Lower leg skin (tissue), 4 donors: ENCODE results near the gene MEGF8. TPM values are rescaled to one million over a fixed set of nuclear protein-coding genes. Genes with fewer than 3 reads are reported as not detected.

Experiments used
- DNase-seq, 2 donors: peaks; one replicate each; pipeline ENCODE4 v3.0.0-alpha.2; 2019; ENCODE audit warnings: low spot score in 2 of 2
- H3K4me3 ChIP-seq: fragments of 200-600 bp; sonication (generic); 2 replicates; pipeline ENCODE4 v1.5.1; 2017; ENCODE audit warnings: mild to moderate bottlenecking, low read depth; ENCODE audit not compliant: poor library complexity, severe bottlenecking
- CTCF ChIP-seq, 3 donors: fragments of 450-650 bp; IDR thresholded peaks; one replicate each; pipeline ENCODE4 v1.5.1; 2016; ENCODE audit warnings: antibody characterized with exemption in 3 of 3, mild to moderate bottlenecking in 3 of 3, moderate library complexity in 2 of 3
- POLR2A ChIP-seq, 2 donors: fragments of 450-650 bp; IDR thresholded peaks; one replicate each; pipeline ENCODE4 v1.6.1; 2016 to 2017; ENCODE audit warnings: antibody characterized with exemption in 2 of 2, mild to moderate bottlenecking in 1 of 2, moderate library complexity in 1 of 2
- WGBS, 2 donors: methylation state at CpG; one replicate each; pipeline ENCODE4 v1.1.5; 2018; 5-methylcytosine and 5-hydroxymethylcytosine counted together
- intact Hi-C: fragments of 100-400 bp; cut with DNase I; formaldehyde crosslinking; loops from one replicate; pipeline ENCODE4 v1.15.0; 2023; ENCODE audit warnings: low total_unique reads
- total RNA-seq, 4 donors: library from RNA; depleted of rRNA; stranded (reverse); fragments of >200 nt; gene quantifications; one replicate each; pipeline ENCODE4 v1.1.0, GENCODE V29; 2016

MEGF8 gene
- total RNA-seq, 4 donors from 2014 or later = 6.1 to 14.1 (median 12.0) TPM

- 82 to 90% methylated on average over 17 of the region's 17 CpGs for WGBS, 2 donors
- TF ChIP-seq CTCF (IDR thresholded peaks at IDR 0.05) = no peak
- no peak for TF ChIP-seq POLR2A (IDR thresholded peaks at IDR 0.05)
- no peak overlapping the region for H3K4me3 ChIP-seq
- intact Hi-C loops = no loop called here
- no peak for DNase-seq
These were observed 18.1 kb downstream of the MEGF8 start for GRCh38 chr19:42343344-42344110.

DNA sequence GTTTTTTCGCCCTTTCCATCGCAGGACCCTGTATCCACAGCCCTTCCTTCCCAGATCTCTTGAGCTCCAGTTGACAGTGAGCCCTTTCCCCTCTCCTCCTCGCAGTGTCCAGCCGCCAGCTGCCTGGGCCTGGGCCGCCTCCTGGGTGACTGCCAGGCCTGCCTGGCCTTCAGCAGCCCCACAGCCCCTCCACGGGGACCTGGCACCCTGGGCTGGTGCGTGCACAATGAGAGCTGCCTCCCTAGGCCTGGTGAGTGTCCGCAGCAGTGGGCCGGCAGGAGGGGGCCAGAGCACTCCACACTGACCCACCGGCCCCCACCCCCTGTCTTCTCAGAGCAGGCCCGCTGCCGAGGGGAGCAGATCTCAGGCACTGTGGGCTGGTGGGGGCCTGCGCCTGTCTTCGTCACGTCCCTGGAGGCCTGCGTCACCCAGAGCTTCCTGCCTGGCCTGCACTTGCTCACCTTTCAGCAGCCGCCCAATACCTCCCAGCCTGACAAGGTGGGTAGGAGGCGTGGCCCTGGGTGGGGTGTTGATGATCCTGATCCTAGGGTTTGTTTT, 19.0 kb downstream of the MEGF8 start:
- intact Hi-C loops = no loop called here
- 90 to 93% methylated on average over 15 to 18 of the region's 18 CpGs for WGBS, 2 donors
- TF ChIP-seq CTCF (IDR thresholded peaks at IDR 0.05) (no peak), POLR2A (IDR thresholded peaks at IDR 0.05) (no peak)
- no peak overlapping the region for H3K4me3 ChIP-seq
- DNase-seq = no peak

- intact Hi-C loops = no loop called here
- DNase-seq = no peak
- TF ChIP-seq CTCF (IDR thresholded peaks at IDR 0.05) (no peak), POLR2A (IDR thresholded peaks at IDR 0.05) (no peak)
- no peak overlapping the region for H3K4me3 ChIP-seq
- 87 to 88% methylated on average over 6 of the region's 6 CpGs for WGBS, 2 donors
These were observed 19.9 kb downstream of the MEGF8 start for GRCh38 chr19:42345191-42345812.

DNA sequence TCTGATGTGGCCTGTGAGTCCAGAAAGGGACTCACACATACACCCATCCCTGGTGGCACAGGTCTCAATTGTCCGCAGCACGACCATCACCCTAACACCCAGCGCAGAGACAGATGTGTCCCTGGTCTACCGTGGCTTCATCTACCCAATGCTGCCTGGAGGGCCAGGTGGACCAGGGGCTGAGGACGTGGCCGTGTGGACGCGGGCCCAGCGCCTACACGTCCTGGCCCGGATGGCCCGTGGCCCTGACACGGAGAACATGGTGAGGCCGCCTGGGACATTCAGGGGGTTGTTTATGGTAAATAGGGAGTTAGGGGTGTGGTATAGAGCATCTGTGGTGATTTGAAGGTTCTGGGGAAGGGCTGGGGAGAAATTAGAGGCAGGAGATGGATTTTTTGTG, 22.8 kb downstream of the MEGF8 start:
- 97 to 98% methylated on average over 14 of the region's 14 CpGs for WGBS, 2 donors
- no peak overlapping the region for H3K4me3 ChIP-seq
- TF ChIP-seq CTCF (IDR thresholded peaks at IDR 0.05) (no peak), POLR2A (IDR thresholded peaks at IDR 0.05) (no peak)
- intact Hi-C loops = no loop called here
- no peak for DNase-seq

- 89 to 93% methylated on average over 14 of the region's 14 CpGs for WGBS, 2 donors
- no peak for DNase-seq
- H3K4me3 ChIP-seq = no peak overlapping the region
- TF ChIP-seq POLR2A (IDR thresholded peaks at IDR 0.05) (no peak), CTCF (IDR thresholded peaks at IDR 0.05) (no peak)
- intact Hi-C loops = no loop called here
These were observed 24.1 kb downstream of the MEGF8 start for GRCh38 chr19:42349378-42350107.
